H1 (cell line): ENCODE measurements around the gene MRPL20. TPM values are rescaled to one million over a fixed set of nuclear protein-coding genes. Genes with fewer than 3 reads are reported as not detected.

Source experiments
- CTCF ChIA-PET: fragments of 300-600 bp; sonication (Branson Sonifier 250); formaldehyde crosslinking; loops from one replicate; lab custom pipeline; 2021; ENCODE audit not compliant: partially characterized antibody; lab: Charles Lee
- POLR2A ChIA-PET: fragments of 300-600 bp; sonication (Branson Sonifier 250); formaldehyde crosslinking; loops from one replicate; lab custom pipeline; 2021; ENCODE audit warnings: inconsistent platforms; ENCODE audit not compliant: partially characterized antibody; lab: Charles Lee
- DNase-seq, 2 experiments: peaks; one replicate each; pipeline versions ENCODE4 v3.0.0 to v3.0.0-alpha.2; 2010 to 2022; ENCODE audit warnings: low spot score in 2 of 2, low read depth in 1 of 2, mixed read lengths in 1 of 2
- FAIRE-seq: peaks from 2 replicates; lab custom pipeline; 2011; peaks lifted over from hg19 to GRCh38; lab: Jason Lieb, UNC
- H2AFZ ChIP-seq: 2 replicates; pipeline ENCODE4 v1.8.1; 2012; ENCODE audit warnings: low read length, inconsistent platforms
- H2AK5ac ChIP-seq: 2 replicates; pipeline ENCODE4 v1.6.1; 2013; ENCODE audit warnings: low read depth, low read length
- H2BK120ac ChIP-seq: replicated peaks from 2 replicates; pipeline ENCODE3; 2013; ENCODE audit warnings: low read depth, low read length, inconsistent platforms
- H2BK12ac ChIP-seq: 2 replicates; pipeline ENCODE4 v1.6.1; 2013; ENCODE audit warnings: low read depth, low read length
- H2BK15ac ChIP-seq: 2 replicates; pipeline ENCODE4 v1.6.1; 2013; ENCODE audit warnings: low read length
- H2BK20ac ChIP-seq: 2 replicates; pipeline ENCODE4 v1.6.1; 2013; ENCODE audit warnings: low read length
- H2BK5ac ChIP-seq: 2 replicates; pipeline ENCODE4 v1.6.1; 2013; ENCODE audit warnings: low read depth, low read length
- H3K14ac ChIP-seq: 2 replicates; pipeline ENCODE4 v1.6.1; 2013; ENCODE audit warnings: inconsistent platforms; ENCODE audit not compliant: insufficient read length
- H3K18ac ChIP-seq: 2 replicates; pipeline ENCODE4 v1.6.1; 2013; ENCODE audit warnings: low read length; ENCODE audit errors: extremely low read depth
- H3K23ac ChIP-seq: 2 replicates; pipeline ENCODE4 v1.6.1; 2013; ENCODE audit warnings: inconsistent platforms; ENCODE audit not compliant: insufficient read length
- H3K23me2 ChIP-seq: 2 replicates; pipeline ENCODE4 v1.6.1; 2013; ENCODE audit warnings: low read depth, low read length
- H3K27ac ChIP-seq: 2 replicates; pipeline ENCODE4 v1.6.1; 2011; ENCODE audit warnings: low read depth, low read length, inconsistent platforms
- H3K27me3 ChIP-seq, 4 experiments: replicated peaks in 1 of 4; 1 replicate in 1 of 4; 2 replicates in 3 of 4; pipeline versions ENCODE4 v1.6.1 to v1.8.1; 2011 to 2013; ENCODE audit warnings: low read length in 3 of 4, mild to moderate bottlenecking in 3 of 4, inconsistent platforms in 2 of 4, mixed read lengths in 2 of 4, moderate library complexity in 1 of 4; ENCODE audit not compliant: control insufficient read depth in 3 of 4, insufficient read depth in 3 of 4; ENCODE audit errors: extremely low read depth in 1 of 4
- H3K36me3 ChIP-seq, 4 experiments: 2 replicates each; pipeline versions ENCODE4 v1.6.1 to v1.8.1; 2011 to 2013; ENCODE audit warnings: mild to moderate bottlenecking in 4 of 4, low read length in 3 of 4, moderate library complexity in 2 of 4, control low read depth in 1 of 4, inconsistent platforms in 1 of 4; ENCODE audit not compliant: insufficient read depth in 4 of 4, control insufficient read depth in 2 of 4
- H3K4ac ChIP-seq: replicated peaks from 2 replicates; pipeline ENCODE3; 2013; ENCODE audit warnings: low read length, low read depth, mixed read lengths, inconsistent platforms; ENCODE audit not compliant: insufficient read length
- H3K4me1 ChIP-seq, 4 experiments: replicated peaks in 1 of 4; 1 replicate in 1 of 4; 2 replicates in 3 of 4; pipeline versions ENCODE4 v1.6.1 to v1.8.1; 2011 to 2013; ENCODE audit warnings: low read length in 3 of 4, inconsistent platforms in 2 of 4, mixed read lengths in 1 of 4; ENCODE audit not compliant: insufficient read depth in 4 of 4, control insufficient read depth in 3 of 4
- H3K4me2 ChIP-seq, 2 experiments: 2 replicates each; pipeline versions ENCODE4 v1.6.1 to v1.8.1; 2011 to 2013; ENCODE audit warnings: low read depth in 2 of 2, low read length in 2 of 2, control low read depth in 1 of 2, inconsistent platforms in 1 of 2, mild to moderate bottlenecking in 1 of 2; ENCODE audit not compliant: insufficient read depth in 1 of 2
- H3K4me3 ChIP-seq, 4 experiments: fragments of 200-600, 300-600 bp in 1 of 4; sonication (generic), shearing (Covaris generic), sonication (Bioruptor Twin) in 1 of 4; 2 replicates each; pipeline versions ENCODE4 v1.5.1 to v1.8.1; 2011 to 2016; ENCODE audit warnings: low read length in 4 of 4, low read depth in 3 of 4, control low read depth in 2 of 4, inconsistent platforms in 2 of 4, mild to moderate bottlenecking in 2 of 4, mixed read lengths in 1 of 4, moderate library complexity in 1 of 4; ENCODE audit not compliant: insufficient read depth in 2 of 4; ENCODE audit errors: extremely low read depth in 1 of 4
- H3K56ac ChIP-seq: replicated peaks from 2 replicates; pipeline ENCODE3; 2013; ENCODE audit warnings: low read depth, mild to moderate bottlenecking, mixed read lengths, low read length, inconsistent platforms; ENCODE audit not compliant: insufficient read length
- H3K79me1 ChIP-seq: 2 replicates; pipeline ENCODE4 v1.6.1; 2013; ENCODE audit warnings: low read depth, low read length, control low read depth
- H3K79me2 ChIP-seq, 2 experiments: 2 replicates each; pipeline versions ENCODE4 v1.6.1 to v1.8.1; 2012 to 2013; ENCODE audit warnings: low read length in 2 of 2, mild to moderate bottlenecking in 2 of 2, inconsistent platforms in 1 of 2; ENCODE audit not compliant: insufficient read depth in 2 of 2, control insufficient read depth in 1 of 2
- H3K9ac ChIP-seq, 4 experiments: replicated peaks in 1 of 4; 1 replicate in 1 of 4; 2 replicates in 3 of 4; pipeline versions ENCODE4 v1.6.1 to v1.8.1; 2011 to 2013; ENCODE audit warnings: low read depth in 3 of 4, low read length in 3 of 4, control low read depth in 2 of 4, mild to moderate bottlenecking in 2 of 4, moderate library complexity in 2 of 4, inconsistent platforms in 1 of 4; ENCODE audit errors: extremely low read depth in 1 of 4
- H3K9me3 ChIP-seq, 2 experiments: 2 replicates each; pipeline versions ENCODE4 v1.6.1 to v1.8.1; 2012 to 2013; ENCODE audit warnings: mild to moderate bottlenecking in 2 of 2, moderate library complexity in 2 of 2, control low read depth in 1 of 2, inconsistent platforms in 1 of 2, low read depth in 1 of 2, low read length in 1 of 2, mixed read lengths in 1 of 2; ENCODE audit not compliant: insufficient read depth in 2 of 2
- H4K20me1 ChIP-seq, 2 experiments: replicated peaks in 1 of 2; 2 replicates each; pipeline versions ENCODE3 to v1.8.1; 2011 to 2013; ENCODE audit warnings: inconsistent platforms in 2 of 2, low read length in 2 of 2, mild to moderate bottlenecking in 1 of 2; ENCODE audit not compliant: insufficient read depth in 2 of 2, control insufficient read depth in 1 of 2
- H4K5ac ChIP-seq: 2 replicates; pipeline ENCODE4 v1.6.1; 2013; ENCODE audit warnings: low read length, low read depth, mixed read lengths, inconsistent platforms; ENCODE audit not compliant: insufficient read length
- H4K8ac ChIP-seq: 2 replicates; pipeline ENCODE4 v1.8.0; 2013; ENCODE audit warnings: mild to moderate bottlenecking, moderate library complexity, low read length, inconsistent platforms; ENCODE audit not compliant: insufficient read depth; ENCODE audit errors: extremely low read depth
- H4K91ac ChIP-seq: replicated peaks from 2 replicates; pipeline ENCODE3; 2013; ENCODE audit warnings: low read length, mixed read lengths, inconsistent platforms; ENCODE audit not compliant: insufficient read length
- EGR1 ChIP-seq: IDR thresholded peaks from 2 replicates; pipeline ENCODE4 v1.6.1; 2011; ENCODE audit warnings: low read depth, low read length, borderline replicate concordance
- EP300 ChIP-seq, 2 experiments: IDR thresholded peaks; 1 replicate in 1 of 2; 2 replicates in 1 of 2; pipeline ENCODE4 v1.6.1; 2011 to 2012; ENCODE audit warnings: low read depth in 2 of 2, low read length in 2 of 2, mild to moderate bottlenecking in 2 of 2, borderline replicate concordance in 1 of 2, inconsistent platforms in 1 of 2, moderate library complexity in 1 of 2
- POLR2AphosphoS5 ChIP-seq: IDR thresholded peaks from 2 replicates; pipeline ENCODE4 v1.6.1; 2011; ENCODE audit warnings: low read depth, low read length
- WGBS, 2 experiments: shearing (Covaris generic) in 1 of 2; methylation state at CpG; one replicate each; pipeline versions ENCODE4 v1.1.6 to v1.1.7; 2013 to 2015; ENCODE audit warnings: low lambda C conversion rate in 2 of 2, mixed read lengths in 2 of 2, inconsistent platforms in 1 of 2, low coverage in 1 of 2, missing lambda C conversion rate in 1 of 2; ENCODE audit not compliant: insufficient replicate concordance in 2 of 2, insufficient coverage in 1 of 2, insufficient read length in 1 of 2; ENCODE audit errors: extremely low coverage in 1 of 2, missing lambda C conversion rate in 1 of 2; 5-methylcytosine and 5-hydroxymethylcytosine counted together
- polyA plus RNA-seq, 7 experiments: library from polyadenylated mRNA; depleted of rRNA in 3 of 7; stranded (reverse) in 5 of 7; unstranded in 2 of 7; fragments of >200 nt in 5 of 7; fragments of 200-250 nt in 2 of 7; gene quantifications; 1 replicate in 5 of 7; 2 replicates in 1 of 7; 4 replicates in 1 of 7; pipeline versions ENCODE4 v1.2.1 to v1.2.3, GENCODE V29; 2011 to 2013; ENCODE audit warnings: missing spikeins in 2 of 7, mixed read lengths in 2 of 7
- total RNA-seq: library from RNA; stranded (reverse); fragmentation: NEBNext Ultra II Directional; extraction: Animal tissue kit (Norgen Biotek cat#: 25700); gene quantifications from 2 replicates; pipeline ENCODE4 v1.2.1, GENCODE V29; 2021

MRPL20 gene
- total and polyA plus RNA-seq, 2 of the 8 experiments (the other 6 are each of a cell fraction or from before 2014, with no cell fraction given): 126 to 151 TPM

DNA sequence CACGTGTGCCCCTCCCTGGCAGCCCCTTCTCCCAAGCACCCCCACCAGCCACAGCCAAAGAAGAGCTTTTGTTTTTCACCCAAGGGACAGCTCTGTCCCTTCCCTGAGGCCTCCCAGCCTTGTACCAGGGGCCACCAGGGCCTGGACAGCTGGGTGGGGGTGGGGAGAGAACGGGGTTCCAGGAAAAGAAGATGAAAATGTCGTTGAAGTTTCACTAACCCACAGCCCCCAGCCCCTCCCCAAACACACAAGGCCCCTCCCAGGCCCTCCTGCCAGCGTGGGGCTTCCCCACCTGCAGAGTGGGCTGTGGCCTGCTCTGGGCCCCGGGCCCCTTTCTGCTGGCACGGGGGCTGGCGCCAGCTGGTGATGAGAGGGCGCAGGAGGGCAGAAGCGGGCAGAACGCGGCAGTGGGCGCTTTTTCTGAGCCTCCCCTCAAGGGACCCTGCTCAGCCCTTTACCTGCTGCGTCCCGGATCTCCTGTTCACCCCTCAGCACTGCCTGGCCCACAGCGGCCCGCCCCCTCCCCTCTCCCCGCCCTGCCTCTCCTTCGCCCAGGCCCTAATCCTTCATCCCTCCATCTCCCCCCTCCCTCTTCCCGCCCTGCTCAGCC, 19.5 kb upstream of the MRPL20 start:
- TF ChIP-seq POLR2AphosphoS5 (no peak), EGR1 (no peak), EP300 (IDR thresholded peaks at IDR 0.05; ENCODE audit: borderline replicate concordance in 1 of 2, low read depth in 2 of 2, low read length in 2 of 2) (no peak)
- H2AK5ac ChIP-seq: no peak overlapping the region
- WGBS, 2 experiments: 53% methylated on average over 11 of the region's 19 CpGs; no CpG with 5 or more reads in 1 of the 2 experiments
- peak overlapping the region; percentile 83 for H3K18ac ChIP-seq
- peak overlapping the region; percentile 81; the same call in 1 of the 2 replicates for H2BK15ac ChIP-seq
- H2AFZ ChIP-seq: no peak overlapping the region
- H4K8ac ChIP-seq: no peak overlapping the region
- no peak overlapping the region for H3K14ac ChIP-seq
- peaks cover 0 to 35% (median 25%) of the 10 kb centered on the region in 4 experiments; a peak in 6 of 7 replicates for H3K4me1 ChIP-seq
- H2BK20ac ChIP-seq: peak overlapping the region; percentile 90; the same call in 1 of the 2 replicates
- H3K79me2 ChIP-seq: no peaks in the 10 kb centered on the region
- no peak for DNase-seq
- H2BK5ac ChIP-seq: peak overlapping the region; percentile 90; the same call in 1 of the 2 replicates
- peaks cover 6% of the 10 kb centered on the region; the same call in 1 of the 2 replicates for H3K23me2 ChIP-seq
- peak overlapping the region; percentile 49 to 56; a peak in 3 of 4 replicates for H3K4me2 ChIP-seq
- H2BK120ac ChIP-seq: no peak overlapping the region
- H3K9me3 ChIP-seq: peaks cover 0 to 3% of the 10 kb centered on the region in 2 experiments; a peak in 1 of 4 replicates
- no peaks in the 10 kb centered on the region; a peak in 1 of 8 replicates for H3K36me3 ChIP-seq
- peak overlapping the region; percentile 10 for H3K56ac ChIP-seq
- H3K4me3 ChIP-seq: peak overlapping the region; percentile 2 to 38 (median 12); a peak in 4 of 8 replicates
- FAIRE-seq: no peak
- no peak overlapping the region for H3K23ac ChIP-seq
- H4K5ac ChIP-seq: no peak overlapping the region
- no peak overlapping the region for H3K9ac ChIP-seq
- H2BK12ac ChIP-seq: peak overlapping the region; percentile 94; the same call in 1 of the 2 replicates
- ChIA-PET CTCF (interaction anchor here (1.3 to 3.4 kb wide), 3 partner anchors 14 to 25 kb away, joined by 3 to 14 read pairs (median 5); no protein-coding TSS in a partner anchor), POLR2A (interaction anchor here (0.7 to 22.9 kb wide), 7 partner anchors 11 to 51 kb away, joined by 3 to 515 read pairs (median 8); partner anchors contain the start of genes CCNL2 and MRPL20)
- H4K91ac ChIP-seq: peak overlapping the region; percentile 97
- H4K20me1 ChIP-seq: no peaks in the 10 kb centered on the region
- peak overlapping the region; percentile 65 for H3K4ac ChIP-seq
- no peaks in the 10 kb centered on the region for H3K27me3 ChIP-seq
- H3K27ac ChIP-seq: no peak overlapping the region
- H3K79me1 ChIP-seq: no peaks in the 10 kb centered on the region
